A549 (cell line): ENCODE data around the gene TMCC3. TPM values are rescaled to one million over a fixed set of nuclear protein-coding genes. Genes with fewer than 3 reads are reported as not detected.

Experiments
- ATAC-seq, 2 experiments: fragments of 200-7000 bp in 1 of 2; fragments of >200 bp in 1 of 2; cut with Nextera tagmentation in 1 of 2; cut with Tn5 transposase in 1 of 2; 3 replicates each; pipeline versions ENCODE4 v1.8.0 to v1.9.1; 2018 to 2020; ENCODE audit warnings: mild to moderate bottlenecking in 1 of 2, moderate library complexity in 1 of 2
- CTCF ChIA-PET: fragments of 300-600 bp; sonication (Branson Sonifier 250); formaldehyde crosslinking; extraction: SDS; loops from one replicate; lab custom pipeline; 2021; ENCODE audit warnings: antibody characterized with exemption, inconsistent platforms; lab: Yijun Ruan, JAX
- POLR2A ChIA-PET: fragments of 350-600 bp; formaldehyde crosslinking; extraction: SDS; loops from one replicate; lab custom pipeline; 2021; ENCODE audit warnings: antibody characterized with exemption, inconsistent platforms; lab: Yijun Ruan, JAX
- DNase-seq, 2 experiments: peaks; one replicate each; pipeline versions ENCODE4 v3.0.0 to v3.0.0-alpha.2; 2011 to 2016; ENCODE audit warnings: low read depth in 1 of 2, low spot score in 1 of 2
- FAIRE-seq: peaks from 2 replicates; lab custom pipeline; 2011; peaks lifted over from hg19 to GRCh38; lab: Jason Lieb, UNC
- H3K27ac ChIP-seq, 2 experiments: fragments of >200 bp; sonication (Bioruptor Twin); formaldehyde crosslinking; 3 replicates each; pipeline ENCODE4 v1.5.1; 2016 to 2017
- H3K4me1 ChIP-seq: fragments of >200 bp; sonication (Bioruptor Twin); formaldehyde crosslinking; 3 replicates; pipeline ENCODE4 v1.6.1; 2016
- H3K4me2 ChIP-seq: fragments of >200 bp; sonication (Bioruptor Twin); formaldehyde crosslinking; 3 replicates; pipeline ENCODE4 v1.6.1; 2016
- H3K4me3 ChIP-seq: fragments of >200 bp; sonication (Bioruptor Twin); formaldehyde crosslinking; 3 replicates; pipeline ENCODE4 v1.5.1; 2016
- H3K9me3 ChIP-seq: fragments of >200 bp; sonication (Bioruptor Twin); formaldehyde crosslinking; 3 replicates; pipeline ENCODE4 v1.6.1; 2016
- BHLHE40 ChIP-seq: IDR thresholded peaks from 2 replicates; pipeline ENCODE4 v1.6.1; 2012; ENCODE audit warnings: low read depth, low read length, inconsistent platforms
- CBX8 ChIP-seq: fragments of 200-600 bp; sonication (generic); IDR thresholded peaks from 2 replicates; pipeline ENCODE4 v1.6.1; 2016
- EHMT2 ChIP-seq: fragments of 200-600 bp; sonication (generic); IDR thresholded peaks from 2 replicates; pipeline ENCODE4 v1.6.1; 2016; ENCODE audit warnings: antibody characterized with exemption, low read depth, mild to moderate bottlenecking, moderate library complexity
- EP300 ChIP-seq, 2 experiments: fragments of >200 bp; sonication (Bioruptor Twin); formaldehyde crosslinking; IDR thresholded peaks; 2 replicates in 1 of 2; 3 replicates in 1 of 2; pipeline ENCODE4 v1.6.1; 2016 to 2017
- RAD21 ChIP-seq, 2 experiments: fragments of >200 bp in 1 of 2; sonication (Bioruptor Twin) in 1 of 2; formaldehyde crosslinking in 1 of 2; IDR thresholded peaks in 1 of 2; conservative IDR thresholded peaks in 1 of 2; 2 replicates in 1 of 2; 3 replicates in 1 of 2; pipeline ENCODE4 v1.6.1; 2012 to 2018; ENCODE audit warnings: inconsistent platforms in 1 of 2
- ZSCAN20 ChIP-seq: fragments of 250-450 bp; sonication (Bioruptor Pico); IDR thresholded peaks from 2 replicates; pipeline ENCODE4 v1.8.0; 2022; ENCODE audit warnings: mild to moderate bottlenecking, moderate library complexity
- WGBS: methylation state at CpG from one replicate; pipeline ENCODE4 v1.1.6; 2017; ENCODE audit errors: missing lambda C conversion rate; 5-methylcytosine and 5-hydroxymethylcytosine counted together
- polyA plus RNA-seq, 4 experiments: library from polyadenylated mRNA; depleted of rRNA in 3 of 4; stranded (reverse); fragments of >200 nt; fragmentation: RNase III in 1 of 4; extraction: RNeasy Plus Mini Kit Qiagen cat#74134 plus additional on column Dnase treatment in 1 of 4; gene quantifications; 2 replicates in 3 of 4; 3 replicates in 1 of 4; pipeline ENCODE4 v1.2.3, GENCODE V29; 2011 to 2017
- TF ChIP-seq, protein P1 (sequence below): IDR thresholded peaks from 2 replicates; pipeline ENCODE4 v1.6.1; 2012; ENCODE audit warnings: low read depth, borderline replicate concordance
- TF ChIP-seq, protein P2 (sequence below): fragments of >200 bp; sonication (Bioruptor Twin); formaldehyde crosslinking; IDR thresholded peaks from 2 replicates; pipeline ENCODE4 v1.6.1; 2016
- TF ChIP-seq, protein P3 (sequence below): IDR thresholded peaks from 2 replicates; pipeline ENCODE4 v1.6.1; 2012
- TF ChIP-seq, protein P4 (sequence below): fragments of 250-450 bp; sonication (Bioruptor Pico); IDR thresholded peaks from 2 replicates; pipeline ENCODE4 v1.5.0; 2021; ENCODE audit warnings: mild to moderate bottlenecking, moderate library complexity, borderline replicate concordance
- TF ChIP-seq, protein P5 (sequence below): fragments of 450-650 bp; IDR thresholded peaks from 2 replicates; pipeline ENCODE4 v1.6.1; 2014; ENCODE audit warnings: antibody characterized with exemption

TMCC3 gene
- polyA plus RNA-seq, 2 of the 4 experiments (the other 2 are of a cell fraction), result 0.50 to 0.62 TPM

DNA sequence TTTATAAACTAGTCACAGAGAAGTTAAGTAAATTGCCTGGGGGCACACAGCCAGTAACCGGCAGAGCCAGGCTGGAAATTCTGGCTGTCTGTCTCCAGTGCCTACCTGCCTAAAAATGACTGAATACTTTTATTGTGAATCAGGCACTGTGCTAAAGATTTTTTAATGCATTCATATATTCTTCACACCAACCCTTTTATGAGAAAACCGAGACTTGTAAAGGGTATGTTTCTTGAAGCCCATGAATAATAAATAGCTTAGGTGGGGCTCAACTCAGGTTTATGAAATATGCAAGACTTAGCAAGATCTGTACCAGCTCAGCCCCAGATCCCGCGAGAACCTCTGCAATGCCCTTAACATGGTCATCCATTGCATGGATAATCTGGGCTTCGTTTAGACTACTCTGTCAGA lies 60.8 kb downstream of the TMCC3 start:
- WGBS, result 64% methylated on average over 5 of the region's 5 CpGs
- CTCF ChIA-PET, result interaction anchor here (0.9 kb wide), 1 partner anchor 43 kb away, joined by 3 read pairs; no protein-coding TSS in a partner anchor
- ATAC-seq (no peak), DNase-seq (no peak), FAIRE-seq (no peak)
- POLR2A ChIA-PET, result interaction anchor here (0.6 kb wide), 1 partner anchor 1708 kb away, joined by 3 read pairs; no protein-coding TSS in a partner anchor
- Histone ChIP-seq H3K4me2 (no peak overlapping the region), H3K27ac (no peak overlapping the region), H3K9me3 (no peaks in the 10 kb centered on the region), H3K4me3 (no peak overlapping the region), H3K4me1 (no peaks in the 10 kb centered on the region)
- no peak for TF ChIP-seq RAD21 (conservative IDR thresholded peaks at IDR 0.05 in 1 of 2, IDR thresholded peaks at IDR 0.05 in 1 of 2)
- TF ChIP-seq CBX8, result no peak
- TF ChIP-seq, protein P1, sequence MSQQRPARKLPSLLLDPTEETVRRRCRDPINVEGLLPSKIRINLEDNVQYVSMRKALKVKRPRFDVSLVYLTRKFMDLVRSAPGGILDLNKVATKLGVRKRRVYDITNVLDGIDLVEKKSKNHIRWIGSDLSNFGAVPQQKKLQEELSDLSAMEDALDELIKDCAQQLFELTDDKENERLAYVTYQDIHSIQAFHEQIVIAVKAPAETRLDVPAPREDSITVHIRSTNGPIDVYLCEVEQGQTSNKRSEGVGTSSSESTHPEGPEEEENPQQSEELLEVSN, result no peak
- TF ChIP-seq ZSCAN20 (CRISPR knock-in tag), result no peak
- TF ChIP-seq EHMT2, result no peak
- TF ChIP-seq, protein P2, sequence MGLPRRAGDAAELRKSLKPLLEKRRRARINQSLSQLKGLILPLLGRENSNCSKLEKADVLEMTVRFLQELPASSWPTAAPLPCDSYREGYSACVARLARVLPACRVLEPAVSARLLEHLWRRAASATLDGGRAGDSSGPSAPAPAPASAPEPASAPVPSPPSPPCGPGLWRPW, result no peak

DNA sequence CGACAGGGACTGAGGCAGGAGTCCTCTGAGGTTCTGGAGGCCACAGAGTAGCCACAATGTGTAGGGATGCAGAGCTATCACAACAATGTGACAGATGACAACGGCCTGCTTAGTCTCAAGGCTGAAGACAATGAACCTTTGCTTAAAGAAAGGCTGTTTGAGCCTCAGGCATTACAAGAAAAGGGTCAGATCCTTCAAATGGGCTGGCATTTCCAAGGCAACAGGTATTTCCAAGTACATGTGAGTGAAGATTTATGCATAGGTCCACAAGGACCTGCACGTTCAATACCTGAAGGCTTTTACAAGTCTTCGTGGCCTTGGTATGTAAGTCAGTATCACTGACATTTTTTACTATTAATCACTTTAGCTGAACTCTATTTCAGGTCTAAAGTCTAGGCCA lies 62.0 kb downstream of the TMCC3 start:
- POLR2A ChIA-PET, result no interaction called here
- DNase-seq (no peak), FAIRE-seq (no peak), ATAC-seq (no peak)
- Histone ChIP-seq H3K4me3 (no peak overlapping the region), H3K9me3 (no peaks in the 10 kb centered on the region), H3K27ac (no peak overlapping the region), H3K4me2 (no peak overlapping the region), H3K4me1 (no peaks in the 10 kb centered on the region)
- 25% methylated on average over 4 of the region's 4 CpGs for WGBS
- CTCF ChIA-PET, result interaction anchor here (0.6 kb wide), 2 partner anchors 11 to 746 kb away, joined by 3 read pairs; no protein-coding TSS in a partner anchor
- TF ChIP-seq, protein P3, sequence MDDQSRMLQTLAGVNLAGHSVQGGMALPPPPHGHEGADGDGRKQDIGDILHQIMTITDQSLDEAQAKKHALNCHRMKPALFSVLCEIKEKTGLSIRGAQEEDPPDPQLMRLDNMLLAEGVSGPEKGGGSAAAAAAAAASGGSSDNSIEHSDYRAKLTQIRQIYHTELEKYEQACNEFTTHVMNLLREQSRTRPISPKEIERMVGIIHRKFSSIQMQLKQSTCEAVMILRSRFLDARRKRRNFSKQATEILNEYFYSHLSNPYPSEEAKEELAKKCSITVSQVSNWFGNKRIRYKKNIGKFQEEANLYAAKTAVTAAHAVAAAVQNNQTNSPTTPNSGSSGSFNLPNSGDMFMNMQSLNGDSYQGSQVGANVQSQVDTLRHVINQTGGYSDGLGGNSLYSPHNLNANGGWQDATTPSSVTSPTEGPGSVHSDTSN, result no peak
- no peak for TF ChIP-seq BHLHE40
- TF ChIP-seq, protein P4, sequence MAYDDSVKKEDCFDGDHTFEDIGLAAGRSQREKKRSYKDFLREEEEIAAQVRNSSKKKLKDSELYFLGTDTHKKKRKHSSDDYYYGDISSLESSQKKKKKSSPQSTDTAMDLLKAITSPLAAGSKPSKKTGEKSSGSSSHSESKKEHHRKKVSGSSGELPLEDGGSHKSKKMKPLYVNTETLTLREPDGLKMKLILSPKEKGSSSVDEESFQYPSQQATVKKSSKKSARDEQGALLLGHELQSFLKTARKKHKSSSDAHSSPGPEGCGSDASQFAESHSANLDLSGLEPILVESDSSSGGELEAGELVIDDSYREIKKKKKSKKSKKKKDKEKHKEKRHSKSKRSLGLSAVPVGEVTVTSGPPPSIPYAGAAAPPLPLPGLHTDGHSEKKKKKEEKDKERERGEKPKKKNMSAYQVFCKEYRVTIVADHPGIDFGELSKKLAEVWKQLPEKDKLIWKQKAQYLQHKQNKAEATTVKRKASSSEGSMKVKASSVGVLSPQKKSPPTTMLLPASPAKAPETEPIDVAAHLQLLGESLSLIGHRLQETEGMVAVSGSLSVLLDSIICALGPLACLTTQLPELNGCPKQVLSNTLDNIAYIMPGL (CRISPR knock-in tag), result no peak
- TF ChIP-seq, protein P5, sequence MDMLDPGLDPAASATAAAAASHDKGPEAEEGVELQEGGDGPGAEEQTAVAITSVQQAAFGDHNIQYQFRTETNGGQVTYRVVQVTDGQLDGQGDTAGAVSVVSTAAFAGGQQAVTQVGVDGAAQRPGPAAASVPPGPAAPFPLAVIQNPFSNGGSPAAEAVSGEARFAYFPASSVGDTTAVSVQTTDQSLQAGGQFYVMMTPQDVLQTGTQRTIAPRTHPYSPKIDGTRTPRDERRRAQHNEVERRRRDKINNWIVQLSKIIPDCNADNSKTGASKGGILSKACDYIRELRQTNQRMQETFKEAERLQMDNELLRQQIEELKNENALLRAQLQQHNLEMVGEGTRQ, result no peak

DNA sequence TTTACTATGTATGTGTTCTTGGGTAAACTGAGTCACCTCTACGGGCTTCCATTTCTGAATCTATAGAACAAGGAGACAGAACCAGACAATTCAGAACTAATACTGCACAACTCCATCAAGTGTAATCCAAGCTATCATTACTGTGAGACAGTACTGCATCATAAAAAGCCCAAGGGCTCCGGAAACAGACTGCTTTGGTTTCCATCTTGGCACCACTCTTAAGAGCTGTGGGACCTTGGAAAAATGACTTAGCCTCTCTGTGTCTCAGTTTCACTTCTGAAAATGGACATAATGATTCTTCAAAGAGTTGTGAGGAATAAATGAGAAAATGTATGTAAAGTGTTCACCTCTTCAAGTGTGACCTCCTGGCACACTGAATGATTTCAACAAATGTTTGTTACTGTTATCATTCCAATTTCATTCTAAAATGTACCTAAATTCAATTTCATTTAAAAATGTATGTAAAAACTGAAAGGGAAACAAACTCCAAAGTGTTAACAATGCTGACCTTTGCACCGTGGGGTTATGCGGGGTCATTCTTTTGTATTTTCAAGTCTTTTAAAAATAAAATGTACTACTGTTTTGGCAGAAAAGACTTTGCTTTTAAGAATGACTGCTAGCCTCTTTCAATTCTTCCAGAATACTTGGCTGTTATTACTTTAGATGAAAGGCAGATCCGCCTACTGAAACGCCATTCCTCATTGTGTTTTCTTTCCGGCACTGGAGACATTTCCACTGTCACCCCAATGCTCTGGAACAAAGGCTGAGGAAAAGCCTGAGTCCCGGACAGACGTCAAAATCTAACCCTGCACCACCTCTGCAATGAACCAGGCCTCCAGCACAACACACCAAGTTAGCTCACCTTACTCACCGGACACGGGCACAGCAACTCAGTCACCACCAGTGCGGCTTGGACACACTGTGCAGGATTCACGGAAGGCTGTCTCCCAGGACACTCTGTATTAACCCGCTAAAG lies 62.8 kb downstream of the TMCC3 start:
- Histone ChIP-seq H3K27ac (no peak overlapping the region), H3K4me1 (no peaks in the 10 kb centered on the region), H3K9me3 (no peaks in the 10 kb centered on the region), H3K4me2 (no peak overlapping the region), H3K4me3 (no peak overlapping the region)
- 76% methylated on average over 14 of the region's 14 CpGs for WGBS
- ChIA-PET POLR2A (no interaction called here), CTCF (interaction anchor here (0.6 kb wide), 1 partner anchor 954 kb away, joined by 3 read pairs; no protein-coding TSS in a partner anchor)
- ATAC-seq (no peak), FAIRE-seq (no peak), DNase-seq (no peak)
- no peak for TF ChIP-seq EP300 (IDR thresholded peaks at IDR 0.05)
